Measurements from ENCODE around the gene TRIM33.

- TF ChIP-seq EP300 (conservative IDR thresholded peaks at IDR 0.05; ENCODE audit: poor library complexity, severe bottlenecking) = no peak
- TF ChIP-seq CTCF (IDR thresholded peaks at IDR 0.05; ENCODE audit: poor library complexity, severe bottlenecking) = no peak
- no peak for TF ChIP-seq EZH2 (IDR thresholded peaks at IDR 0.05; ENCODE audit: borderline replicate concordance, insufficient read depth, low read length, poor library complexity, severe bottlenecking)
- no peak for TF ChIP-seq RAD21 (conservative IDR thresholded peaks at IDR 0.05)
- TF ChIP-seq TAF1 (IDR thresholded peaks at IDR 0.05; ENCODE audit: low read depth) = no peak
- TF ChIP-seq MXI1 (conservative IDR thresholded peaks at IDR 0.05; ENCODE audit: poor library complexity, severe bottlenecking) = no peak
- no peak for TF ChIP-seq POLR2AphosphoS5 (IDR thresholded peaks at IDR 0.05)
These were observed 29.8 kb upstream of the TRIM33 start for GRCh38 chr1:114540821-114541220.
